ENCODE measurements around the gene MT1A. TPM values are rescaled to one million over a fixed set of nuclear protein-coding genes. Genes with fewer than 3 reads are reported as not detected.
A peak's percentile ranks its signal among the peaks of the same experiment; 100 is the strongest.

Gene MT1A
- total RNA-seq, 4 donors from 2014 or later = 7.1 to 23.6 (median 16.8) TPM

GRCh38 chr16:56593573-56594291, 44.7 kb upstream of the MT1A start:
- Histone ChIP-seq H3K4me1 (peaks cover 0 to 8% of the 10 kb centered on the region in 2 donors), H3K27me3 (no peaks in the 10 kb centered on the region), H3K27ac (no peak overlapping the region), H3K4me3 (replicated peaks in 1 of 3) (no peak overlapping the region), H3K36me3 (no peaks in the 10 kb centered on the region), H3K9me3 (no peaks in the 10 kb centered on the region)
- TF ChIP-seq CTCF (IDR thresholded peaks at IDR 0.05) = no peak
- no peak for TF ChIP-seq POLR2A (IDR thresholded peaks at IDR 0.05)
- DNase-seq = no peak
- 77 to 89% methylated on average over 6 of the region's 6 CpGs for WGBS, 2 donors
- intact Hi-C loops (cut with DNase I) = loop anchor here (10.0 kb wide), 1 partner anchor 59 kb away; no protein-coding TSS in a partner anchor

GRCh38 chr16:56594292-56594619, 44.2 kb upstream of the MT1A start:
- H3K4me1 ChIP-seq = peaks cover 0 to 5% of the 10 kb centered on the region in 2 donors
- no peaks in the 10 kb centered on the region for H3K9me3 ChIP-seq
- DNase-seq = no peak
- intact Hi-C loops (cut with DNase I) = loop anchor here (10.0 kb wide), 1 partner anchor 59 kb away; no protein-coding TSS in a partner anchor
- H3K27me3 ChIP-seq = no peaks in the 10 kb centered on the region
- no peak overlapping the region for H3K27ac ChIP-seq
- H3K36me3 ChIP-seq = no peaks in the 10 kb centered on the region
- 97% methylated on average over 5 of the region's 5 CpGs for WGBS, 2 donors
- no peak overlapping the region for H3K4me3 ChIP-seq (replicated peaks in 1 of 3)
- TF ChIP-seq POLR2A (IDR thresholded peaks at IDR 0.05) = no peak
- no peak for TF ChIP-seq CTCF (IDR thresholded peaks at IDR 0.05)

- TF ChIP-seq POLR2A (IDR thresholded peaks at IDR 0.05) (no peak), CTCF (IDR thresholded peaks at IDR 0.05) (peak in 5 of 6 experiments; percentile 31 to 63 (median 48))
- intact Hi-C loops (cut with DNase I) = loop anchor here (10.0 kb wide), 1 partner anchor 86 kb away; no protein-coding TSS in a partner anchor
- H3K36me3 ChIP-seq = no peaks in the 10 kb centered on the region
- WGBS, 2 donors = 42 to 44% methylated on average over 8 of the region's 8 CpGs
- H3K27ac ChIP-seq = no peak overlapping the region
- H3K4me1 ChIP-seq = peaks cover 0 to 2% of the 10 kb centered on the region in 2 donors
- H3K27me3 ChIP-seq = no peaks in the 10 kb centered on the region
- H3K4me3 ChIP-seq (replicated peaks in 1 of 3) = no peak overlapping the region
- no peaks in the 10 kb centered on the region for H3K9me3 ChIP-seq
- DNase-seq = peak; percentile 39 to 40
Measured at GRCh38 chr16:56600398-56600999, 38.0 kb upstream of the MT1A start.

- no peaks in the 10 kb centered on the region for H3K27me3 ChIP-seq
- intact Hi-C loops (cut with DNase I) = loop anchor here (10.0 kb wide), 1 partner anchor 87 kb away; no protein-coding TSS in a partner anchor
- no peak overlapping the region for H3K27ac ChIP-seq
- DNase-seq = no peak
- no peaks in the 10 kb centered on the region for H3K9me3 ChIP-seq
- H3K4me1 ChIP-seq = peaks cover 8 to 10% of the 10 kb centered on the region in 2 donors
- TF ChIP-seq CTCF (IDR thresholded peaks at IDR 0.05) = no peak
- TF ChIP-seq POLR2A (IDR thresholded peaks at IDR 0.05) = no peak
- no peak overlapping the region for H3K4me3 ChIP-seq (replicated peaks in 1 of 3)
- WGBS, 2 donors = 63 to 72% methylated on average over 9 of the region's 9 CpGs
- no peaks in the 10 kb centered on the region for H3K36me3 ChIP-seq
Measured at GRCh38 chr16:56601325-56601724, 37.1 kb upstream of the MT1A start.

- Histone ChIP-seq H3K27me3 (no peaks in the 10 kb centered on the region), H3K9me3 (no peaks in the 10 kb centered on the region), H3K27ac (no peak overlapping the region), H3K4me1 (peaks cover 26 to 29% of the 10 kb centered on the region in 2 donors), H3K4me3 (replicated peaks in 1 of 3) (no peak overlapping the region), H3K36me3 (no peaks in the 10 kb centered on the region)
- 45 to 53% methylated on average over 4 of the region's 4 CpGs for WGBS, 2 donors
- peak; percentile 62 to 68 for DNase-seq
- intact Hi-C loops (cut with DNase I) = loop anchor here (10.0 kb wide), 1 partner anchor 89 kb away; no protein-coding TSS in a partner anchor
- TF ChIP-seq CTCF (IDR thresholded peaks at IDR 0.05) (peak in 4 of 6 experiments; percentile 40 to 70 (median 58)), POLR2A (IDR thresholded peaks at IDR 0.05) (no peak)
Measured at GRCh38 chr16:56603589-56603988, 34.9 kb upstream of the MT1A start.

All from thyroid gland (tissue), 4 donors.